GM21390 (cell line): Measurements from ENCODE around the gene DDI1.
A peak's percentile ranks its signal among the peaks of the same experiment; 100 is the strongest.
"Not testable (repeated sequence)": the region's sequence is repeated elsewhere in the genome, so short reads cannot be mapped to it uniquely, and the experiment has no call there.

Experiments used
- ATAC-seq: cut with Tn5 transposase; IDR thresholded peaks from one replicate; pipeline ENCODE4 v1.9.1; 2021; ENCODE audit not compliant: unreplicated experiment

Gene DDI1

GRCh38 chr11:104036995-104037394 is 555 bp downstream of the DDI1 start:
- ATAC-seq = no peak

GRCh38 chr11:104041792-104042191 is 5.4 kb downstream of the DDI1 start:
- no peak for ATAC-seq

GRCh38 chr11:104043142-104043541 is 6.7 kb downstream of the DDI1 start:
- ATAC-seq = no peak

GRCh38 chr11:104043678-104044239 is 7.3 kb downstream of the DDI1 start:
- ATAC-seq = no peak

- ATAC-seq = no peak
These were observed 9.9 kb downstream of the DDI1 start for GRCh38 chr11:104046331-104046730.

- not testable (repeated sequence) for ATAC-seq
These were observed 10.4 kb downstream of the DDI1 start for GRCh38 chr11:104046858-104047257.

GRCh38 chr11:104049116-104049515 is 12.7 kb downstream of the DDI1 start:
- ATAC-seq = no peak

- ATAC-seq = no peak
These were observed 15.3 kb downstream of the DDI1 start for GRCh38 chr11:104051778-104052177.

- ATAC-seq = no peak
These were observed 17.5 kb downstream of the DDI1 start for GRCh38 chr11:104053743-104054478.

- ATAC-seq = no peak
These were observed 18.6 kb downstream of the DDI1 start for GRCh38 chr11:104054911-104055529.

- ATAC-seq = no peak
These were observed 19.2 kb downstream of the DDI1 start for GRCh38 chr11:104055596-104055995.

- ATAC-seq = no peak
These were observed 21.5 kb downstream of the DDI1 start for GRCh38 chr11:104057908-104058307.

- ATAC-seq = no peak
These were observed 22.2 kb downstream of the DDI1 start for GRCh38 chr11:104058680-104059079.

- ATAC-seq = no peak
These were observed 23.8 kb downstream of the DDI1 start for GRCh38 chr11:104060004-104060794.

- peak; percentile 85 for ATAC-seq
These were observed 24.4 kb downstream of the DDI1 start for GRCh38 chr11:104060820-104061219.

GRCh38 chr11:104061853-104062521 is 25.5 kb downstream of the DDI1 start:
- ATAC-seq = no peak

GRCh38 chr11:104064034-104064630 is 27.7 kb downstream of the DDI1 start:
- no peak for ATAC-seq

GRCh38 chr11:104067534-104067933 is 31.1 kb downstream of the DDI1 start:
- no peak for ATAC-seq

- ATAC-seq = peak; percentile 95
These were observed 37.7 kb downstream of the DDI1 start for GRCh38 chr11:104073950-104074705.

GRCh38 chr11:104075091-104075490 is 38.7 kb downstream of the DDI1 start:
- ATAC-seq = no peak
